ENCODE measurements around the gene FITM1.

The FITM1 gene

DNA sequence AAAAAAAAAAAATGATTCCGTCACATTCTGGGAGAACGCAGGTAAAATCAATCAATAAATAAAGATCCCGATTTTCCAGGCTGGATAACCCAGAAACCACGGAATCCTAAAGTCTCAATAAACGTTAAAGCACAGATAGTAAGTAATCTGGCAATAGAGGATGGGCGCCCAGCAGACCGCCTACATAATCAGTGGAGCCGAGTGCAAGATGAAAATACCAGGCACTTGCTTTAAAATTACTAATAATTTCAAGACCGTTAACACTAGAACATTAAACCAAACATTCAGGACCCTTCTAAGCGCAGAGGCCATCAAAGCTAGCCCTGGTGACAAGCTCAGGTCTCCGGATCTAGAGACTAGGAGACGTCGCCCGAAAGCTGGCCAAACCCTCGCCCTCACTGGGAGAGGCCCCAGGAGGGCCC is 17.1 kb upstream of the FITM1 start:
- no peaks in the 10 kb centered on the region for H3K36me3 ChIP-seq (replicated peaks; ENCODE audit: insufficient read depth, low read length)
- peaks cover 13% of the 10 kb centered on the region for H3K79me2 ChIP-seq (ENCODE audit: low read length)
- H3F3A ChIP-seq (ENCODE audit: insufficient read depth, low read length), result peaks cover 22% of the 10 kb centered on the region
- peaks cover 18% of the 10 kb centered on the region for H3K4me1 ChIP-seq (ENCODE audit: low read length)
- peak overlapping the region; percentile 100 for H3K27ac ChIP-seq (ENCODE audit: low read length)
- H4K20me1 ChIP-seq (ENCODE audit: insufficient read depth, low read length), result no peaks in the 10 kb centered on the region
- DNase-seq, result no peak
- peak overlapping the region; percentile 58; the same call in 1 of the 2 replicates for H2AFZ ChIP-seq (ENCODE audit: low read length)
- H3K9me2 ChIP-seq (replicated peaks; ENCODE audit: insufficient read depth, low read length), result no peaks in the 10 kb centered on the region
- H3K4me3 ChIP-seq (ENCODE audit: low read length), result peak overlapping the region; percentile 87
- H3K9ac ChIP-seq (ENCODE audit: low read length), result peak overlapping the region; percentile 93
- TF ChIP-seq EZH2 (optimal IDR thresholded peaks at IDR 0.05; ENCODE audit: low read depth, low read length) (no peak), EZH2phosphoT487 (IDR thresholded peaks at IDR 0.05; ENCODE audit: low read length) (no peak)
- TF ChIP-seq, protein P1, sequence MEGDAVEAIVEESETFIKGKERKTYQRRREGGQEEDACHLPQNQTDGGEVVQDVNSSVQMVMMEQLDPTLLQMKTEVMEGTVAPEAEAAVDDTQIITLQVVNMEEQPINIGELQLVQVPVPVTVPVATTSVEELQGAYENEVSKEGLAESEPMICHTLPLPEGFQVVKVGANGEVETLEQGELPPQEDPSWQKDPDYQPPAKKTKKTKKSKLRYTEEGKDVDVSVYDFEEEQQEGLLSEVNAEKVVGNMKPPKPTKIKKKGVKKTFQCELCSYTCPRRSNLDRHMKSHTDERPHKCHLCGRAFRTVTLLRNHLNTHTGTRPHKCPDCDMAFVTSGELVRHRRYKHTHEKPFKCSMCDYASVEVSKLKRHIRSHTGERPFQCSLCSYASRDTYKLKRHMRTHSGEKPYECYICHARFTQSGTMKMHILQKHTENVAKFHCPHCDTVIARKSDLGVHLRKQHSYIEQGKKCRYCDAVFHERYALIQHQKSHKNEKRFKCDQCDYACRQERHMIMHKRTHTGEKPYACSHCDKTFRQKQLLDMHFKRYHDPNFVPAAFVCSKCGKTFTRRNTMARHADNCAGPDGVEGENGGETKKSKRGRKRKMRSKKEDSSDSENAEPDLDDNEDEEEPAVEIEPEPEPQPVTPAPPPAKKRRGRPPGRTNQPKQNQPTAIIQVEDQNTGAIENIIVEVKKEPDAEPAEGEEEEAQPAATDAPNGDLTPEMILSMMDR (IDR thresholded peaks at IDR 0.05; ENCODE audit: low read length), result no peak
- peak overlapping the region; percentile 84 for H3K4me2 ChIP-seq (ENCODE audit: low read depth, low read length)
- H3K27me3 ChIP-seq (replicated peaks; ENCODE audit: insufficient read depth, low read length), result no peaks in the 10 kb centered on the region
- no peaks in the 10 kb centered on the region for H3K9me3 ChIP-seq (replicated peaks; ENCODE audit: insufficient read depth, low read length)

DNA sequence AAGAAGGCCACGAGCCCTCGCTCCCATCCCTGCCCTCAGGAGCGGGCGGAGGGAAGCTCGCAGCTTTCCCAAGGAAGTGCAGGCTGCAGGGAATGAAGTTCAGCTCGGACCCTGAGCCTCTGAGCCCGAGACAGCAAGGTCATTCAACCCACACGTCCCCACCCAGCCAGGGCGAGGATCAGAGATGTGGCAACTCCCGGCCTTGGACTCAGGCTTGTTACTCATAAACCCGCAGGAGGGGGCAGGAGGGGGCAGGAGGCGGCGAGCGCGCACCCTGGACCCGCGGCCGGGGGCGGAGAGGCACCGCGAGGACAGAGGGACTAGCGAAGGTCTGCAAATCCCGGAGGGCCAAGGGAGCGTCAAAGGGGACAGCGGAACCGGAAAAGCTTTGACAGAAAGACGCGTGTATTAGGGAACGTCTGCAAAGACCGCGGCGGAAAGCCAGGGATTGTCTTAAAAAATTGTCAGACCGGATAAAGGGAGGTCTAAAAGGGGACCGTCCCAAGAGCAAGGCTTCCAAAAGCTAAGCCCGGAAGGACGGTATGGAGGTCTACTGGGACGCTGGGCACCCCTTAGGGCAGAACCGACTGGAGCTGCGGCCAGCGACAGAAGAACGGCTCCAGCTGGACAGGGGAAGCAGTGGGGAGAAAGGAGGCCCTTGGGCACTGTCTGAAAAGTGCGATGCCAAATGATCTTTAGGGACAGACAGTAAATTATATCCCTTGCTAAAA is 16.5 kb upstream of the FITM1 start:
- Histone ChIP-seq H4K20me1 (ENCODE audit: insufficient read depth, low read length) (no peaks in the 10 kb centered on the region), H3K4me1 (ENCODE audit: low read length) (peaks cover 14% of the 10 kb centered on the region), H3K36me3 (replicated peaks; ENCODE audit: insufficient read depth, low read length) (no peaks in the 10 kb centered on the region), H3K27ac (ENCODE audit: low read length) (peak overlapping the region; percentile 100), H3K27me3 (replicated peaks; ENCODE audit: insufficient read depth, low read length) (no peaks in the 10 kb centered on the region), H2AFZ (ENCODE audit: low read length) (peak overlapping the region; percentile 58; the same call in 1 of the 2 replicates), H3F3A (ENCODE audit: insufficient read depth, low read length) (peaks cover 22% of the 10 kb centered on the region), H3K9me2 (replicated peaks; ENCODE audit: insufficient read depth, low read length) (no peaks in the 10 kb centered on the region), H3K9ac (ENCODE audit: low read length) (peak overlapping the region; percentile 93), H3K4me3 (ENCODE audit: low read length) (peak overlapping the region; percentile 87), H3K9me3 (replicated peaks; ENCODE audit: insufficient read depth, low read length) (no peaks in the 10 kb centered on the region), H3K4me2 (ENCODE audit: low read depth, low read length) (peak overlapping the region; percentile 84), H3K79me2 (ENCODE audit: low read length) (peaks cover 13% of the 10 kb centered on the region)
- TF ChIP-seq, protein P1 (IDR thresholded peaks at IDR 0.05; ENCODE audit: low read length), result no peak
- no peak for TF ChIP-seq EZH2phosphoT487 (IDR thresholded peaks at IDR 0.05; ENCODE audit: low read length)
- TF ChIP-seq EZH2 (optimal IDR thresholded peaks at IDR 0.05; ENCODE audit: low read depth, low read length), result no peak
- DNase-seq, result peak; percentile 62

DNA sequence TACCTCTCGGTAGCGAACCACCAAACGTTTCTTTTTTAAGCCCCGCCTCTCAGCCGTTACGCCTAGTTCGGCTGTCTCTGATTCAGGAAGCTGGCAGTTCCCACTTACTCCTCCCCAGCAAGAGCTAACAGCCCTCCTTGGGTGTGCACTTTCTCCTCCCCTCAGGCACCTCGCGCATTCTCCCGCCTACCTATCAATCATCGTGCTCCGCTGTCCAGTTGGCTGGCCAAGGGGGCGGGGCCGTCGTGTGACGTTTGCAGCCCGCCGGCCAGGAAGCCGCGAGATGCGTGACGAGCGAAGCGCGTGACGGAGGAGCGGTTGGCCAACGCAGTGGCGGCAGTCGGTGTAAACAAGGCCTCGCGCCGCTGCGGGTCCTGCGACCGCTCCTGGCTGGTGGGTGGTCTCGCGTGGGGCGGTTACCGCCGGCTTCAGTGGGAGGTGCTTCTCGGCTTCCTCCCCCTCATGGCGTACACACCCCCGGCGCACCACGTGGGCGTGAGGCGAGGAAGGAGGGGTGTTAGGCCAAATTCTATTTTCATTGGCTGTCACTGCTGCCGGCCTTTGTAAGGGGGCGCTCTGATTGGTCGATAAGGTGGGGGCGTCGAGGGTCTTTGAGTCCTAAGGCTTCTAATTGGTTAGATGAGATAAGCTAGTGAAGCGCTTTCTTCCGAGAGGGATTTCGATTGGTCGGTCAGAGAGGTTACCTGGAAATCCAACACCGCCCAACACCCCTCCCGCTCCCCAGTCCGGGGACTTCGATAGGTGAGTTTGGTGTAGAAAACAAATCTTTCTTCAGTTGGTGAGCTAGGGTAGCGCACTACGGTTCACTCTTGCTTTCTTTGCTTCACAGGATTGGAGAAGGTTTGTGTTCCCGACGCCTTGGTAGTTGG is 15.7 kb upstream of the FITM1 start, which contains the start of the genes DCAF11 and NRL:
Gene DCAF11, plus strand, starts transcription at position 246 of the 890 bp plus-strand sequence. CDS start 818 bp downstream, outside the sequence.
Gene NRL, minus strand, starts transcription at position 418 of the 890 bp plus-strand sequence. CDS start 32,101 bp downstream, outside the sequence.
- TF ChIP-seq, protein P1 (IDR thresholded peaks at IDR 0.05; ENCODE audit: low read length), result no peak
- TF ChIP-seq EZH2 (optimal IDR thresholded peaks at IDR 0.05; ENCODE audit: low read depth, low read length), result no peak
- no peak for TF ChIP-seq EZH2phosphoT487 (IDR thresholded peaks at IDR 0.05; ENCODE audit: low read length)
- no peaks in the 10 kb centered on the region for H3K9me2 ChIP-seq (replicated peaks; ENCODE audit: insufficient read depth, low read length)
- peak within 1 kb of the TSS; percentile 84 for H3K4me2 ChIP-seq (ENCODE audit: low read depth, low read length)
- H3K9me3 ChIP-seq (replicated peaks; ENCODE audit: insufficient read depth, low read length), result no peaks in the 10 kb centered on the region
- peaks cover 20% of the 10 kb centered on the region for H3F3A ChIP-seq (ENCODE audit: insufficient read depth, low read length)
- peak within 1 kb of the TSS; percentile 58; the same call in 1 of the 2 replicates for H2AFZ ChIP-seq (ENCODE audit: low read length)
- H3K9ac ChIP-seq (ENCODE audit: low read length), result peak within 1 kb of the TSS; percentile 93
- H3K27ac ChIP-seq (ENCODE audit: low read length), result peak within 1 kb of the TSS; percentile 100
- H3K79me2 ChIP-seq (ENCODE audit: low read length), result peaks cover 13% of the 10 kb centered on the region
- H3K27me3 ChIP-seq (replicated peaks; ENCODE audit: insufficient read depth, low read length), result no peaks in the 10 kb centered on the region
- H4K20me1 ChIP-seq (ENCODE audit: insufficient read depth, low read length), result no peaks in the 10 kb centered on the region
- peaks cover 9% of the 10 kb centered on the region for H3K4me1 ChIP-seq (ENCODE audit: low read length)
- DNase-seq, result peak; percentile 97
- H3K4me3 ChIP-seq (ENCODE audit: low read length), result peak within 1 kb of the TSS; percentile 87
- no peaks in the 10 kb centered on the region for H3K36me3 ChIP-seq (replicated peaks; ENCODE audit: insufficient read depth, low read length)
